Hypothalamus (tissue), 51 donors: ENCODE results near the gene PLCB4.

Experiments used
- DNase-seq, 51 donors: peaks; one replicate each; lab custom pipeline; 2025; lab: John Stamatoyannopoulos, UW

Gene PLCB4

DNA sequence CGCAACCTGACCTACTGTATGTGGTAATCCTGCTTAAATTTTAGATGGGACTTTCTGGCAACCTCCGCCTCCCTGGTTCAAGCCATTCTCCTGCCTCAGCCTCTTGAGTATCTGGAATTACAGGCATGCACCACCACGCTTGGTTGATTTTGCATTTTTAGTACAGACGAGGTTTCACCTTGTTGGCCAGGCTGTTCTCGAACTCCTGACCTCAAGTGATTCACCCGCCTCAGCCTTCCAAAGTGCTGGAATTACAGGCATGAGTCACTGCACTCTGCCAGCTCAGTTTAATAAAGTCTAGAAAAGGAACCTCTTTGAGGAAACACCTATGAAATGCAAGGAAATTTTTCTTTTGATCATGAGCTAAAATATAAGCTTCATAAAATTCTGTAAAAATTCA lies 9.0 kb upstream of the PLCB4 start:
- DNase-seq = no peak

GRCh38 chr20:9061434-9061833 lies 7.5 kb upstream of the PLCB4 start:
- no peak for DNase-seq

GRCh38 chr20:9062066-9062465 lies 6.8 kb upstream of the PLCB4 start:
- DNase-seq = no peak

GRCh38 chr20:9066191-9066590 lies 2.7 kb upstream of the PLCB4 start:
- DNase-seq = peak in 1 of 51 donors; percentile 45

DNA sequence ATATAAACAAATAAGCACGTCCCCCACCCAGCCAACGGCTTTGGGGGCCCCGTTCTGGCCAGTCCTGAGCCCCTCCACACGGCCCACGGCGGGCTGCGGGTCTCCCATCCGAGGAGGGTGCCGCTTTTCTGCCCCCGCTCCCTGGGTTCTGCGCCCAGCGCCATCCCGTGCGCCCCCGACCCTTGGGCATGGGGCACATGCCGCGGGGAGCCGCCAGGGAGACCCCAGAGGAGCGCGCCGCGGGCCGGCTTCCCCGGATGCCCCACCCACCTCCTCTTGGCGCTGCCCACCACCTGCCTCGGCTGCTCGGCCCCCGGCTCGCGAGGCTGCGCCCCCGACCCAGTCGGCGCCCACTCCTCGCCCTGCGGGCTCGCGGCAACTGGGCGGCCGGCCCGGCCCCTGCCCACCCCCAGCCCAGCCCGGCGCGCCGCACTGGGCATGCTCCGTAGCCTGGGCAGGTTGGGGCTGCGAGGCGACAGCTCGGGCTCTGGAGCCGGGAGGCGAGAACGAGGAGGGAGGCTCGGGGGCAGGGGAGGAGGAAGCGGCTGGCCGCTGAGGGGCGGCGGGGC lies 570 bp upstream of the PLCB4 start:
- DNase-seq = peak in 30 of 51 donors; percentile 4 to 62 (median 24)

DNA sequence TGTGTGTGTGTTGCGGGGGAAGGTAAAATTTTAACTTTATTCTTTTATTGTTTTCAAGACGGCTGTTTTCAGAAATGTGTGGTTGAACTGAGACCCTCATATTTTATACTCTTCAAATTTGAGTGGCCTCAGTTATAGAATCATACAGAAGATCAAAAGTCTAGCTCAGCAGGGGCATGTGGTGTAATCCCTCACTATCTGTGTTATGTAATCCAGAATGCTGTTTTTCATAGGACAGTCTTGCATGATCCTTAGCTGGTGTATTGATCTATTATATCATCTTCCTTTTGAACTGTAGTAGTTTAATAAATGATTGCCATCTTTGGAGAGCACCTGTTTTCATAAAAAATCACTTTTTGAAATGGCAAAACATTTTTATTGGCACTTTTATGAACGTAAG lies 1.4 kb downstream of the PLCB4 start:
- DNase-seq = no peak

DNA sequence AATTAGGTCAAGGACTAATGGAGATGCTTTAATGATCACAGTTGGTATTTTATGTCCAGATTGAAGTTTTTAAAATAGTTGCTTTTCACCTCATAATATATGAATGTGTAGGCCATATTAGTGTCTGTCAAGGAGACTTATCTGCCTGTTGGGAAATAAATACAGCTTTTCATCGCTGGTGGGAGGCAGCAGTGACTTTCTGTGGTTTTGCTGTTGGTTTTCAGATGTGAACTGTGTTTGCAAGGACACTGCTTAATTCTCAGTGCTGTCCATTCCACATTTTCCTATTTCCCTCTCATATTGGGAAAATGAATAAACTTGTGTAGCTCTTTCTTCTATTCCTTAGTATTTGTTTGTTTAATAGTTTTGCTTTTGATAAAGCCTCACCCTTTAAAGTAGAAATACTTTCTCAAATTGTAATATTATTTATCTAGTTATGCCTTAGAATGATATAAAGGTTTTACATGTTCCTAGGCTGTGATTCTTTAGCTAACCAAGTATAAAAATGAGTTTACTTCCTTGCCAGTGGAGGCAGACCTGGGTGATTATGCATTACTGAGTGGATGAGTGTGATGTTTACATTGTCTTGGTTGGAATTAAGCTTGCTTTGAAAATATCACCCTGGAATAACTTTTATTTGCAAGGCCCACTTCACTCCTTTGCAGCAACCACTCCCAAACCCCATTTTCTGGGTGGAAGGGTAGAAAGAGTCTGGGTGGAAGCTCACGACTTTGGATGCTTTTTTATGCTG lies 3.3 kb downstream of the PLCB4 start:
- no peak for DNase-seq

- DNase-seq = no peak
These were observed 4.1 kb downstream of the PLCB4 start for GRCh38 chr20:9072861-9073500.

GRCh38 chr20:9075264-9076095 lies 6.6 kb downstream of the PLCB4 start:
- DNase-seq = no peak

GRCh38 chr20:9076440-9076839 lies 7.6 kb downstream of the PLCB4 start:
- no peak for DNase-seq

GRCh38 chr20:9078826-9079731 lies 10.2 kb downstream of the PLCB4 start:
- DNase-seq = no peak

GRCh38 chr20:9081423-9081966 lies 12.6 kb downstream of the PLCB4 start:
- no peak for DNase-seq

GRCh38 chr20:9082741-9083140 lies 13.9 kb downstream of the PLCB4 start:
- no peak for DNase-seq

DNA sequence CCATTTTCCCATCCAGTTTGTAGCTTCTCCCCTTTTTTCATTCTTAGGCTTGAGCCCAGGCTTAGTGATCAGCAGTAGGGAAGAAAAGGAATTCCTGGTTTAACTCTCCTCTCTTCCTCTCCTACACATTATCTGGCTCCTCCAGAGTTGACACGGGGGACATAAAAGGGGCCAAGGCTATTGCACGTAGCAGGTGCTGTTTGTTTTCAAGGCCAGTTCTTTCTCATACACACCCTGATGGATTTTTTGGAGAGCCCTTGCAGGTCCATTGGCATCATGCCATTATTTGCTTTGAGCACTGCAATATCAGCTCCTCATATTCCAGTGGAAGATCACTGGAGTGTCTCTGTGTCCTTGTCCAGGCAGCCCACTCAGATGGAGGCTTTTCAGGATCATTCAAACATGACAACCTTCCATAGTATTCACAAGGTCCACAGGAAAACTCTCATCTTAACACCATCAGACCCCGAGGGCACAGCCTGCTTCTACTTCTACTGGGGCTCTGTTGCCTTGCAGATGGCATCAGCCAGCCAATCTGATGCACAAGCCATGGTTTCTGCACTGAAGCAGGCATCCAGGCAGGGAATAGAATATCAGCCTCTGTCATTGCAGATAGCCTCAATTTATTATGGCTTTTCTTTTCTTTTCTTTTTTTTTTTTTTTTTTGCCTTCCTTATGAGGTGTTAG lies 18.8 kb downstream of the PLCB4 start:
- no peak for DNase-seq

DNA sequence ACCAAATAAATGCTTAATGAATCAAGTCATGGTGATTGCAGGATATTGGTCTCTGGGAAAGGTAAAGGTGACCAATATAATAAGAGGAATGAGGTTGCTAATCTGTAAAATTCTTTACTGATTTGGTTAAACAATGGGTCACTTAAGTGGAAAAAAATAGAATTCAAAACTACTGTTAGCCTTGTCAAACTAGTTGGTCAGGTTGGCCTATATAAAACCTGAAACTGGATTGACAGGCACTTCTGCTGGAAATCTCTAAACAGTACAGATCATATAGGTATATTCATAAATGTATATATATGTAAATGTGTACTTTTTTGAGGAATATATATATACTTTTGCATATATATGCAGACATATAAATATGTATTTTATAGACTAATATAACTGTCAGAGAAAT lies 19.7 kb downstream of the PLCB4 start:
- DNase-seq = no peak

GRCh38 chr20:9092113-9092512 lies 23.2 kb downstream of the PLCB4 start:
- no peak for DNase-seq

DNA sequence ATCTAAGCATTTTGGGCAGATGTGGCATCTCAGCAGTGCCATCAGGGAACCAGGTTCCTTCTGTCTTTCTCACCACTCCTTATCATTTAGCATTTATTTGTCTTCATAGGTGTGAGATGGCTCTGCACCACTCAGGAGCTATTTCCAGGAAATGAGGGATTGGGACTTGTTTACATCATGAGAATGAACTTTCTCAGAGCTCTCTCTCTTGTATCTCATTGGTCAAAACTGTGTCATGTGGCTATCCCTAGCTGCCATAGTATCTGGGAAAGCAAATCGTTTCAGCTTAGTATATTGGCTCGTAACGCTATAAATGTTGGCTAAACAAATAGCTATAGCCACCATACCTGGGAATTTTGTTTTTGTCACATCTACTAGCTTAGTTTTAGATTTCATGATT lies 23.8 kb downstream of the PLCB4 start:
- no peak for DNase-seq

DNA sequence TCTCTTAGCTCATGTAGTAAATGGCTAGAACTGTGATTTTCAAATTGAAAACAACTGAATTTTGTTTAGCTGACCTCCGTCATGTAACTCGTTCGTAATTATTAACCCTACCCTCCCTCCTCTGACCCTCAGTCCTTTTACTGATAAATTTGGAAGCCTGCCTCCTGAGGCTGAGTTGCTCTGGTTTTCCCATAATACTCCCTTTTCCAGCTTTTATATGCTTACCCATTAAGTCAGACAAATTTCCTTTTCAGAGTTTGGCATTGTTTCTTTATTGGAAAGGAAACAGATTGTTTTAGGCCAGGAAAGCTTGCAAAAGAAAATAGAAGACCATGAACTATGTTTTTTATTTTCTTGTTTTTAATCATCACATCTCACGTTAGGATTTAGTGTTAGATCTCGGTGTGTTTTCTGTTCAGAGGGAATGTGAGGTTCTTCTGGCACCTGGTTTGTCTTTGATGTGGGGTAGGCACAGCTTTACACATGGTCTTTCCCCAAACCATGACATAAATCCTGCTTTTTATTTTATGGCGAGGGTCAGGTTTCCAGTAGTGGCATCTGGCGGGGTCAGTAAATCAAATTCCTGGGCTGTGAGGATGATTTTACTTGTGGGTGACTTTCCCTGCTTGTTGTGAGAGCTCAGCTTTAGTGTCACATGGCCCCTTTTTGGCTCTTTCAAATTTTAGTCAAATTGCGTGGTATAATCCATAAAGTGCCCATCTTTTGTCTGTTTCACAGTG lies 24.5 kb downstream of the PLCB4 start:
- DNase-seq = no peak

DNA sequence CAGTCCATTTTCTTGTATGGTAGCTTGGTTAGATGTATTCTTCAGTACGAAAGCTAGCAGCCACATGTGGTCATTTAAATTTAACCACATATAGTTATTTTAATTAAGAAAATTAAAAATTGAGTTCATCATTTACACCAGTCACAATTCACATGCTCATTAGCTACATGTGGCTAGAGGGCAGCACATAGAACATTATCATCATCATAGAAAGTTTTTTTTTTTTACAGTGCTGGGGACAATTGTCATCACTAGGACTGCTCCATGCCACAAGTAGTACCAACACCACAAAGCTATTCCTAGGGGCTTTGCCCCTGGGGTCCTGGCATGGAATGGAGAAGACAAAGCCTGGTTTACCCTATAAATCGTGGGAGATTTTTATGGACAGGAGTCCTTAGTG lies 30.5 kb downstream of the PLCB4 start:
- DNase-seq = no peak
